BJ (cell line): Measurements from ENCODE around the gene MAP3K13. TPM values are rescaled to one million over a fixed set of nuclear protein-coding genes. Genes with fewer than 3 reads are reported as not detected.
"Not testable (repeated sequence)": the region's sequence is repeated elsewhere in the genome, so short reads cannot be mapped to it uniquely, and the experiment has no call there.

Source experiments
- CTCF ChIA-PET: fragments of 350-600 bp; formaldehyde crosslinking; extraction: SDS; loops from one replicate; lab custom pipeline; 2021; ENCODE audit warnings: antibody characterized with exemption, inconsistent platforms; lab: Yijun Ruan, JAX
- POLR2A ChIA-PET: fragments of 300-600 bp; sonication (Branson Sonifier 250); formaldehyde crosslinking; extraction: SDS; loops from one replicate; lab custom pipeline; 2021; ENCODE audit warnings: antibody characterized with exemption; lab: Charles Lee
- DNase-seq: peaks from one replicate; pipeline ENCODE4 v3.0.0-alpha.2; 2011; ENCODE audit warnings: low read depth
- H3K27me3 ChIP-seq: 2 replicates; pipeline ENCODE4 v1.6.0; 2011; ENCODE audit warnings: low read length; ENCODE audit not compliant: control insufficient read depth, insufficient read depth
- H3K36me3 ChIP-seq: 2 replicates; pipeline ENCODE4 v1.5.1; 2011; ENCODE audit warnings: low read length; ENCODE audit not compliant: control insufficient read depth, insufficient read depth
- H3K4me3 ChIP-seq: 2 replicates; pipeline ENCODE4 v1.5.1; 2011; ENCODE audit warnings: low read depth, mild to moderate bottlenecking, control low read depth, low read length
- CTCF ChIP-seq: IDR thresholded peaks from 2 replicates; pipeline ENCODE4 v1.5.1; 2011; ENCODE audit warnings: low read depth, mild to moderate bottlenecking, control low read depth, inconsistent platforms, low read length, moderate library complexity; ENCODE audit not compliant: insufficient read depth
- polyA plus RNA-seq: library from polyadenylated mRNA; depleted of rRNA; stranded (reverse); fragments of >200 nt; gene quantifications from 2 replicates; pipeline ENCODE4 v1.2.3, GENCODE V29; 2011

The MAP3K13 gene
- polyA plus RNA-seq, 1 experiment, result 8.9 TPM

GRCh38 chr3:185366913-185367312, 4.0 kb downstream of the MAP3K13 start:
- no peak overlapping the region for H3K4me3 ChIP-seq
- no peak for DNase-seq
- peaks cover 2% of the 10 kb centered on the region; the same call in 1 of the 2 replicates for H3K27me3 ChIP-seq
- no peaks in the 10 kb centered on the region for H3K36me3 ChIP-seq
- CTCF ChIA-PET, result interaction anchor here (0.9 kb wide), 1 partner anchor 14 kb away, joined by 3 read pairs; no protein-coding TSS in a partner anchor
- no peak for TF ChIP-seq CTCF
- POLR2A ChIA-PET, result no interaction called here

- POLR2A ChIA-PET, result interaction anchor here (0.6 to 0.7 kb wide), 2 partner anchors 61 to 1690 kb away, joined by 4 to 6 read pairs; no protein-coding TSS in a partner anchor
- not testable (repeated sequence) for H3K4me3 ChIP-seq, H3K27me3 ChIP-seq, H3K36me3 ChIP-seq, DNase-seq
- CTCF ChIA-PET, result interaction anchor here (0.6 to 2.0 kb wide), 2 partner anchors 16 to 555 kb away, joined by 3 to 8 read pairs; no protein-coding TSS in a partner anchor
Observed at GRCh38 chr3:185370349-185370748, 7.4 kb downstream of the MAP3K13 start.

- no peak for TF ChIP-seq CTCF
- H3K27me3 ChIP-seq, result no peaks in the 10 kb centered on the region
- no peaks in the 10 kb centered on the region for H3K36me3 ChIP-seq
- ChIA-PET CTCF (interaction anchor here (2.0 kb wide), 1 partner anchor 17 kb away, joined by 8 read pairs; no protein-coding TSS in a partner anchor), POLR2A (no interaction called here)
- H3K4me3 ChIP-seq, result no peak overlapping the region
- DNase-seq, result no peak
Observed at GRCh38 chr3:185371306-185372074, 8.6 kb downstream of the MAP3K13 start.

- ChIA-PET CTCF (interaction anchor here (0.5 to 1.3 kb wide), 3 partner anchors 18 to 58 kb away, joined by 3 to 4 read pairs (median 3); partner anchors contain the start of gene MAP3K13), POLR2A (no interaction called here)
- no peak for TF ChIP-seq CTCF
- H3K4me3 ChIP-seq, result no peak overlapping the region
- H3K36me3 ChIP-seq, result no peaks in the 10 kb centered on the region
- H3K27me3 ChIP-seq, result no peaks in the 10 kb centered on the region
- no peak for DNase-seq
Observed at GRCh38 chr3:185381320-185382058, 18.6 kb downstream of the MAP3K13 start.

GRCh38 chr3:185382154-185382553, 19.2 kb downstream of the MAP3K13 start:
- no peaks in the 10 kb centered on the region for H3K27me3 ChIP-seq
- ChIA-PET CTCF (interaction anchor here (0.5 kb wide), 1 partner anchor 58 kb away, joined by 4 read pairs; no protein-coding TSS in a partner anchor), POLR2A (no interaction called here)
- no peak for DNase-seq
- TF ChIP-seq CTCF, result no peak
- H3K36me3 ChIP-seq, result no peaks in the 10 kb centered on the region
- no peak overlapping the region for H3K4me3 ChIP-seq

- DNase-seq, H3K27me3 ChIP-seq, H3K4me3 ChIP-seq, POLR2A ChIA-PET, CTCF ChIA-PET, H3K36me3 ChIP-seq: not testable (repeated sequence)
Observed at GRCh38 chr3:185386515-185386914, 23.6 kb downstream of the MAP3K13 start.
